HG03196 (cell line): ENCODE measurements around the gene ARHGEF11.

Source experiments
- ATAC-seq: cut with Tn5 transposase; IDR thresholded peaks from one replicate; pipeline ENCODE4 v1.9.1; 2021; ENCODE audit not compliant: unreplicated experiment

ARHGEF11 gene

DNA sequence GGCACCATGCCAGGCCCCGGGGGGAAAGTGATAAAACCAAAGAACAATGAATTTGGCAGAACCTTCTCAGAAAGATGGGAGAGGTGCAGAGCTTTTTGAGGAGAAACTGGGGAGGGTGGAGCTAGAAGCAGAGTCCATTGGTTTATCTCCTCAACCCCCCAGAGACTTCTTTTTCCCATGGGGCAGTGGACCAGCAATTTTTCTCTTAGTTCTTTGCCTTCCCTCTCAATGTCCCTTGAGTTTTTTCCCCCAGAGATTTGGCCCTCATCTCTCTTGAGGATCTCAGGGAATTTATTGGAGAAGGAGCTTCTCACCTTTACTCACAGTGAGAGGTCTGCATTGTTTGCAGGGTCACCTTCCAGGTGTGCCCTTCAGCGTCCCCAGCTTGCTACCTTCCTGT, 5.3 kb upstream of the ARHGEF11 start:
- ATAC-seq = no peak

DNA sequence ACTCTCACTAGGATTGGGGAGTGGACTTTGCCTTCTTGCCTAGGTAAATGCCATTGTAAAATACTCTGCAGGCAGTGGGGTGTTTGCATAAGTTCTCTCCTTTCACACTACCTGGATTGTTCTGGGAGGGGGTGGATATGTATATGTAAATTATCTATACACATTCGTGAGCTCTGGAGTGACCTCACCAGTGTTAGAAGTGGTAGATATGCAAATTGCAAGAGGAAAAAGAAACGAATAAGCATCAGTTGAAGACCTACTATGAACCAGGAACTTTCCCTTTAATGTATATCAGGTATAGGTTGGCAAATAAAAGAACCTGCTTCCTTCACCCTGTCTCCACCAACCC, 1.5 kb upstream of the ARHGEF11 start:
- ATAC-seq = no peak

DNA sequence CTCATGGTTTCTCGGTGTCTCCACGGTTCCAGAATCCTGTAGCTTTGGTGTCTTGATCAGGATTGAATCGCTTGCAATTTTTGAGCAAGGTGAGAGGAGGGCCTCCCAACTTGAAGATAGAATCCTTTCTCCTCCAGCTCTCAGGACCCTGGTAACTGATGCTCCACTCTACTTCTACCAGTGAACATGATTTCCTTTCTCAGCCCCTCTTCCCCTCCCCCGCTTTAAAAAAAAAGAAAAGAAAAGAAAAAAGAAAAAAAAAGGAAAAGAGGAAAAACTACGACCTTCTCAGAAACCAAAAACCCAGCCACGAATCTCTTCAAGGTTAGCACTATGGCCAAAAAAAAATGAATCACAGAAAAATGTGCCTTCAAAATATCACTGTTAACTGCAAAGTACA, 1.2 kb downstream of the ARHGEF11 start:
- no peak for ATAC-seq

DNA sequence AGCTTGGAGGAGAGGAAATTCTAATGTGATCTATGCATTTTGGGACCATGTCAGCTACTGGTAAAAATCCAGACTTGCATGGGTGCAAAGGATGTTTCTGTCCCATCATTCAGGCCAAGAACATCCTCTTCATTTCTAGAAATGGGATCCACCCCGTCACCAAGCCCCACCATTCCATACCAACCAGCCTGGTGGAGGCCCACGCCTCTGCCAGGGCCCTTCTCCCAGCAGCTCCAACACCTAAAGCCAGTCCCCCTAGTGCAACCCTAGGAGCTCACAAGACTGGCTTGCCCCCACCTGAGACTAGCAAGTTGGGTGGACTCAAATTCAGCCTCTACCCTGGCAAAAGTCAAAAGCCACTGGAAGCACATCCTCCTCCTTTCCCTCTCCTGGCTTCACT, 1.9 kb downstream of the ARHGEF11 start:
- no peak for ATAC-seq

DNA sequence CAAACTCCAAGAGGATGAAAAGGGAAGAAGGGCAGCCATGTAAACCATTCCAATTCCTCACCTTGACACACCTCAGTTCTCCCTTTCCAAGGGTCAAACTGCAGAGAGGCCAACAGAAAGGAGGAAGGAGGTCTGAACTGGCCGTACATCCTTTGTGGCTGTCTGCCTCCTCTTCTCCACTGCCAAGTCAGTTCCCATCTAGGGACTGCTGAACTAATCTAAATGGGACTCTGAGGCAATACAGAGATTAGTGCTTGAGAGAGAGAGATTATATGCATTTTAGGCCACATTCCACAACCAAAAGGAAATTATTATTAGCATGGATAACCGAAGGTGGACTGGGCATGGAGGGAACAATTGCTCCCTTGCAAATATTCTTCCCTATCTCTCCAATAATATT, 2.7 kb downstream of the ARHGEF11 start:
- ATAC-seq = no peak

DNA sequence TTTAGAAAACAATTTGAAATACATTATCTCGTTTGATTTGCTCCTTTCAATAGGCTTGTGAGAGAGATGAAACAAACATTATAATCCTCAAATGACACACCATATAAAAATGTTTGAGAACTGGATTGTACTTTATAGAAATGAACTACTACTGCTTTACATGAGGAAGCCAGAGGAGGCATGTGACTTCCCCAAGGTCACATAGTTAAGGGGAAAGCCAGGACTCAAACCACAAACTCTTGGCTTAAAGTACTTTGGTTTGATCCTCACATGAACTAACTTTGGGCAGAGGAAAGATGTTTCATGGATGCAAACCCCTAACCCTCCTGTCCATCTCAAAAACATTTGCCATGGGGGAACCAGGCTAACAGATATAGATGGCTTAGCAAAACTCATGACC, 4.7 kb downstream of the ARHGEF11 start:
- no peak for ATAC-seq

DNA sequence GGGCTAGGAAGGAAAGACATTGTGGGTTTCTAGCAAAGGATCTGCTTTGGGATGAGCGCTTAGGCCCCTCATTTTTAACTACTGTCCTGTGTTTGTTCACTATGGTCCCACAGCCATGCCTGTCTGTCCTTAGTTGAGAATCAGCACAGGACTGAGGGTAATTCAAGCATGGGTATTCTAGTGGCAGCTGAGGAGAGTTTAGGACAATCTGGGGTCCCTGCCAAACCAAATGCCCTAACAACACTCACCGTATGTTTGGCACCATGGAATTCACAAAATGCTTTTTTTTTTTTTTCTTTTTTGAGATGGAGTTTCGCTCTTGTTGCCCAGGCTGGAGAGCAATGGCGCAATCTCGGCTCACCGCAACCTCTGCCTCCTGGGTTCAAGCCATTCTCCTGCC, 10.4 kb downstream of the ARHGEF11 start:
- no peak for ATAC-seq

DNA sequence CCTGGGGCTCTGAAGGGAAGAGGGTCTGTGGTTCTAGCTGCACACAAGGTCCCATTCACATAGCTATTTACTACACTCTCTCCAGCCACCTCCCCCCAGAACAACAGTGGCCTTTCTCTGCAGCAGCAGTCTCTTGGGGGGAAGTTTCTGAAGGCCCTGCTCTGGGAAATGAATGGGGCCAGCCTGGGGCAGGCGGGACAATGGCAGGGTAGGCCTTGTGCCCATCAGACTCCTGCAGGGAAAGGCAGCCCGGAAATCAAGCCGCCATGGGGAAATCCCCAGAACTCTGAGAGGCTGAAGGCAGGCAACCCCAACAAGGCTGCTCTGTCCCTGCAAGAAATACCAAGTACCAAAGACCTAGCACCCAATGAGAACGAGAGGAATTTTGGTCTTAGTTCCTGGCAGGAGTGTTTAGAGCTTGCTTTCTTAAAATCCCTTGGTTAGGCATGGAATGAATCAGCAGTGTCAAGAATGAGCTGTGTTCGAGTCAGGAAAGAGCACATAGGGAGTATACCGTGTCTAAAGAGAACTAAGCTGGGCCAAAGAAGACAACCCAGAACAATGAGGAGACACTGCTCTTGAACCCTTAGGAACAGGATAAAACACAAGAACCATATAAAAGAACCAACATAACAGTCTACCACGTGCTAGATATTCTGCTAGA, 11.3 kb downstream of the ARHGEF11 start:
- ATAC-seq = no peak

DNA sequence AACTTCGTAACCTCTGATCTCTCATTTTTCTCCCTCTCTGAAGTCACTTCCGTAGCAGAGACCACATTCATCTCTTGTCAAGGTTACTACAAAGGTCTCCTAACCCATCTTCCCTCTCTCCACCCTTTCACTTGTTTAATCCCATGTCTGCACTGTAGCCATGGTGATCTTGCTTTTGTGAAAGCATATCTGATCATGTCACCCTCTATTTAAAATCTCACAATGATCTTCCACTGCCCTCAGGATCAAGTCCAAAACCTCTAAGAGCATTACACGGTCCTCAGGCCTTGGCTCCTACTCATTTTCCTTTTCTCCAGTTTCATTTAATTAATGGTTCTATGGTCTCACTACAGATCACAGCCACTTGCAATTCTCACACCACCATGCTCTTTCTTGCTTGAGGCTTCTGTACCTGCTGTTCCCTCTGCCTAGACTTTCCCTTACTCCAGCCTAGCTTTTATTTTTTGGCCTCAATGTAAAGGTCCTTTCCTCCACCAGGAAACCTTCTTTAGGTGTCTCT, 12.1 kb downstream of the ARHGEF11 start:
- ATAC-seq = no peak

DNA sequence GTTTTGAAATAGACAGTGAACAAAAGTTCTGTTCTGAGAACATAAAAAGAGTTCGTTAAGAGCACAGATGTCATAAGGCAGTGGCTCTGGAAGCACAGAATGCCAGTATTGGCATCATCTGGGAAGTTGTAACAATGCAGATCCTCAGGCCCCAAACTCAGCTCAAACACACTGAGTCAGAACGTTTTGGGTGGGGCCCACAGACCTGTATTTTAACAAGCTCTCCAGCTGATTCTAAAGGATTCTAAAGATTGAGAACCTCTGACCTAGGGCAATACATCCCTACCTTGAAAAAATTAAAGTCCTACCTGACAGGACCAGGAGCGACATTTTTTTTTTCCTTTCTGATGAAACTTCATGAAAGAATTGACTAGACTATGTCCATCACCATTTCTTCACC, 13.2 kb downstream of the ARHGEF11 start:
- no peak for ATAC-seq

DNA sequence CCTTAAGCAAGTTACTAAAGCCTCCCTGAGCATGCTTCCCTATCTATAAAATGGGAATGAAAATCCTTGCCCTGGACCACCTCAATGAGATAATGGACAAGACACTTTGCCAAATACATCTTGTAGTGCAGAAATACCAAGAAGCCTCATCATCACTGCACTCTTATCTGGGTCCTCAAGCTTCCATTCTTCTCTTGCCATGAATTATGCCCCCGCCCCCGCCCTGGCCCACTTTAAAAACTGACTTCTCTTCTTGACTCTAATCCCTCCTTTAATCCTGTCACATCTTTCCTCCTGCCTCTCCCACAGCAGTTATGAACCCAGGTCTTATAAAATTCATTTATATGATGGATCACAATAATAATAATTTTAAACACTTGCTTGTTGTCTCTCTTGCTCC, 14.8 kb downstream of the ARHGEF11 start:
- no peak for ATAC-seq

DNA sequence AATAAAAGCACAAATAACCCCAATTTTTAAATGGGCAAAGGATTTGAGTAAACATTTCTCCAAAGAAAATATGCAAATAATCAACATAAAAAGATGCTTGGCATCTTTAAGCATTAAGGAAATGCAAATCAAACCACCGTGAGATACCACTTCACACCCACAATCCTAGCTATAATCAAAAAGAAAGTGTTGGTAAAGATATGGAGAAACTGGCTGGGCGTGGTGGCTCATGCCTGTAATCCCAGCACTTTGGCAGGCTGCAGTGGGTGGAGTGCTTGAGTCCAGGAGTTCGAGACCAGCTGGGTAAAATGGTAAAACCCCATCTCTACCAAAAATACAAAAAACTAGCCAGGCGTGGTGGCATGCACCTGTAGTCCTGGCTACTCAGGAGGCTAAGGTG, 16.9 kb downstream of the ARHGEF11 start:
- no peak for ATAC-seq

DNA sequence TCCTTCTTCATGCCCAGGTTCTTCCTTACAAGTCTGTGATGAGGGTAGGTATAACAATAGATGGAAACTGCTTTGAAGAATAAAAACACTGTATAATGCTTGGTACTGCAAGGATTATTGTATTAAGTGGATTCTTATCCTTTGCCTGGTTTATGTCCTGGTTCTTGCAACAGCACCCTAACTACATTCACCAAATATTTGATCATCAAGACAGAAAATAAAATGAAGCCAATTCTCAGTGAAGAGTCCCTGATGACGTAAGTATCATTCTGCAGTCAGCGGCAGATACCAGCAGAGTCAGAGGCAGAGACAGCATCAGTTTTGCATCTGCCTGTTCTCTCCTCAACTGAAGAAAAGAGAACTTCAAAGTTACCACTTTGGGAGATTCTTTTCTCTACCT, 19.7 kb downstream of the ARHGEF11 start:
- no peak for ATAC-seq

DNA sequence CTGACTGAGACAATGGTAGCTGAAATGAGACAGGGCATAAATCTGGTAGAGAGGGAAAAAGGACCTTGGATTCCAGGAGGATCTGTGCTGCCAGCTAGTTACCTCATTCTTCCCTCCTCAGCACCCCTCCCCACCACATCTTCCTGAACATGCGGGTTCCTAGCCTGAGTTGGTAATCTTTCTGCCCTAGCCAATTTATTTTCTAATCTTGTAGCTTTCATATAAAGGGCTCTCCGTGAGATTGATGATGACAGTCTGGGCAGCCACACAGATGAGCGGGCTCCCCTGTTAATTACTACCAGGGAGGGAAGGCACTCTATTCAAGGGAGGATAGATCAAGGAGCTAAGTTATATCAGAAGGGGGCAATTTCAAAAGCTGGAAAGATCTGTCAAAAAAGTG, 20.2 kb downstream of the ARHGEF11 start:
- no peak for ATAC-seq

DNA sequence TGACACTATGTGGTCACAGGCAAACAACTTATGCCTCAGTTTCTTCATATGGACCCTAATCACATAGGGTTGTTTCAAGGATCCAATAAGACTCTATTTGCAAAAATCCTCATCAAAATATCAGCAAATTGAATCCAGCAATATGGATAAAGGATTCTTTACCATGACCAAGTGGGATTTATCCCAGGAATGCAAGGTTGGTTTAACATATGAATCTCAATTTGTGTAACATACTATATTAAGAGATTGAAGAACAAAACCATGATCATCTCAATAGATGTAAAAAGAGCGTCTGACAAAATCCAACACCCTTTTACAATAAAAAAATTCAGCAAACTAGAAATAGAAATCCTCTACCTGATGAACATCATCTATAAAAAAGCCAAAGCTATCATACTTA, 23.9 kb downstream of the ARHGEF11 start:
- no peak for ATAC-seq

DNA sequence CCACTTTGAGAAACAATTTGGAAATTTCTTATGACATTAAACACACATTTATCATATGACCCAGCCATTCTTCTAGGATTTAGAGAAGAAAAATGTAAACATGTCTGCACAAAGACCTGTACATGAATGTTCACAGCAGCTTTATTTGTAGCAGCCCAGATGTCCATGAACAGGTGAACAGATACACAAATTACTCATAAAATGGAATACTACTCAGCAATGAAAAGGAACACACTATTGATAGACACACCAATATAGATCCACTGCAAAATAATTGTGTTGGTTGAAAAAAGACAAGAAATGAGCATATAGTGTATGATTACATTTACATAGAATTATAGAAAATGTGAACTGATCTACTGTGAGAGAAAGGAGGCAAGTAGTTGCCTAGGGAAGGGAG, 26.1 kb downstream of the ARHGEF11 start:
- no peak for ATAC-seq

DNA sequence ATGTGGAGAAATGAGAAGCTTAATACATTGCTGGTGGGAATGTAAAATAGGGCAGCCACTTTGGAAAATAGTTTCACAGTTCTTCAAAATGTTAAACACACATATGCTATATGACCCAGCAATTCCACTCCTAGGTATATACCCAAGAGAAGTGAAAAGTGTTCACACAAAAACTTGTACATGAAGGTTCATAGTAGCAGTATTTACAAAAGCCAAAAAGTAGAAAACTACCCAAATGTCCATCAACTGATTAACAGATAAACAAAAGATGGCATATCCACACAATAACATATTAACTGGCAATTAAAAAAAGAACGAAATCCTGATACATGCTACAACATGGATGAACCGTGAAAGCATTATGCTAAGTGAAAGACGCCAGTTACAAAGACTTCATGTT, 33.7 kb downstream of the ARHGEF11 start:
- no peak for ATAC-seq

DNA sequence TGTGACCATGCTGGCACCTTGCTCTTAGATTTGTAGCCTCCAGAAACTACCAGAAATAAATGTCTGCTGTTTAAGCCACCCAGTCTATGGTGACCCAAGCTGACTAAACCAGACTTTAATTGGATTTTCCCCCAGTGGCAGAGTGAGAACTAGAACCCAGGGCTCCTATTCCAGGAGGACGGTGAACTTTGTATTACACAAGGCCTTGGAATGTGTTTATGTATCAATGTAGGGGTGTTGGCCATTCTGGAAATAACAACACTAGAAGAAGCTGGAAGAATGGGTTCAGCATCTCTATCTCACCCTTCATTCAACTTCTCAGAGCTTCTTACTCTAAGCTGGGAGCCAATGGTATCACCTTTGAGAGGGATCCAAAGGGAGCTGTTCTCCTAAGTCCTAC, 37.0 kb downstream of the ARHGEF11 start:
- ATAC-seq = no peak

DNA sequence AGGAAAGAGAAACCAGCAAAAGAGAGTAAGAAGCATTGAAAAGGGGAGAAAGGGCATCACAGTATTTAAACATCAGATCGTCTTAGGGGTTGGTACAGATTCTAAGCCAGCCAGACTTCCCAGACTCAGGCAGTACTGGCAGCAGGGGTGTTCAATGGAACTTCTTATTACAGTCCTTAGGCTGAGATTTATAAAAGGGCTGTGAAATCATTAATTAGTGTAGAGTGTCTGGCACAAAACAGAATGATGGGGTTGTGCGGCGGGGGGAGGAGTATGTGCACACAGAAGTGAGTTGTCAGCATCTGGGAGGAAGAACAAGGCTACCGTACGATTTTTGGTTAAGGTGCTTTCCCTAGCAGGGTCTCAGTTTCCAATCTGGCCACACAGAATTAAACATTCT, 38.2 kb downstream of the ARHGEF11 start:
- no peak for ATAC-seq

DNA sequence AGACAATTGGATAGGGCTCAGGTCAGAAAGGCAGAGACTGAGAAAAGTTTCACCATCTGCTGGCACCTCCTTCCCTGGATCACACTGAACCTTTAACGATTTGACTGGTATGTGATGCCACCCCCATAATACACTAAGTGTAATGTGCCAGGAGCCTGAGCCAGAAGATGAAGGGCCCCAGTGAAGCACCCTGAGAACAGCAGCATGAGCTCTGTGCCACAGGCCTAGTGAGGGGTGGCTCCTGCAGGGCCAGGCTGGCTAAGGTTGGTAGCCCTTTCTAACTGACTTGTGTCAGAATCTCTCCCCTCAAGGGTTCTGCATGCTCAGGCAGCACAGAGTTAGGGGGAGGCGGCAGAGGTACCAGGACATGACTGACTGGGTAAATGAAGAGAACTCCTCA, 38.9 kb downstream of the ARHGEF11 start:
- no peak for ATAC-seq

DNA sequence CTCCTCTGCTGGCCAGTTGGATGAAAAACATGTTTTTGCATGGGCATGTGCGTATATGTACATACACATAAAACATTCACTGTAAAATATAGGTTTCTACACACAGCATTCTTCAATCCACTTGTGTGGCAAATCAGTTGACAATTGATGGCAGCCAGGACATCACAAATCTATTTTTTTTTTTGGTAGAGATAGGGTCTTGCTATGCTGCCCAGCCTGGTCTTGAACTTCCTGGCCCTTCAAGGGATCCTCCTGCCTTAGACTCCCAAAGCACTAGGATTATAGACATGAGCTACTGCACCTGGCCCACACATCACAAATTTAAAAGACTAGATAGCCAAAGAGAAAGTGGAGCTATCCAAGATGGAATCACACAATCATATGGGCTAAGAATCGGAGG, 39.6 kb downstream of the ARHGEF11 start:
- ATAC-seq = no peak

DNA sequence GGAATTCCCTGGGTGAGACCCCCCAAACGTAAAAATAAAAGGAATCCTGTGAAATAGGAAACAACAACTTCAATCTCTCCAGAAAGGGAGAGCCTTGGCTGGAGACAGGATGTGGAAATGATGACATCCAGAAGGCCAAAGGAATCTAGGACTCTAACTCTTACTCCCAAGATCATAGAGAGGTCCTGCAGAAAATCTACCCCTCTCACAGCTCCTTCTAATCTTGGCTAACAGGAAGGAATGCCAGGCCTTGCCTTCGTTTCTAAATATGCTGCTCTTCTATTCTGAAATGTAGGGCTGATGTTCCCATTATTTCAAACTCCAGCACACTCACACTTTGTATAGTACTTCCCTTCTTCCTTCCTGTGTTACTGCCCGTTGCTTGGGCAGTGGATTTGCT, 40.7 kb downstream of the ARHGEF11 start:
- ATAC-seq = no peak

DNA sequence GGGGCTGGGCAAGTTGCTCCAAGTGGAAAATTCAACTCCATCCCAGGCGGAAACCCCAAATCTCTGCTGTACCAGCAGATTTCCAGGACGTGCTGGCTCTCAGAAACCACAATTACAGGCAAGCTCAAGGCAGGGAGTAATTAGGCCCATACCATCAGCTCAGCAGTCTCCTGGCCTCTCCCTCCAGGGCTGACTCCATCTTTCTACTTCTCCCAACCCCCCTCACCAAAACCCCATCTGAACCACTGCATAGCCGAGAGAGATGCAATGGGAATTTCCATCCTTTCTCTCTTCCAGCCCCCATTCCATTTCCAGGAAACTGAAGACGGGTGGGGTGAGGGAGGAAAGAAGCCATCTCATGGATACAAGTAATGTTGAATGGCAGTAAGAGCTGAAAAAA, 41.2 kb downstream of the ARHGEF11 start:
- ATAC-seq = no peak

DNA sequence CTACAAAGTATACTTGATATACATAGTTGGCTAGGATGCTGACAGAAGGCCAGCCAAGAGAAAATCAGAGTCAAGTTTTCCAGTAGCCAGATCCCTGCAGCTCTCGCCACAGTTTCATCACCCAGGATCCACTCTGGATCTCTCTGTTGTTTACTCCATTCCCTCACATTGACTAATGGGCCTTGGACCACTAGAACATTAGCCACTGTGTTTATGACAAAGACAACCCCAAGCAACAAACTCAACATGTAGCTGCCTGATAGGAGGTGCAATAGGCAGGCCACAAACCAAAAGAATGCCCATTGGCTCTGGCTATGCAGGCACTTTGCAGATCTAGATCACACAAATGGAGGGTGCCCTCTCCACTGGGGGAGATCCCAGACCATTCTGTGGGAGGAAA, 44.2 kb downstream of the ARHGEF11 start:
- ATAC-seq = no peak
